ENCODE data around the gene MOB3C.

GRCh38 chr1:46613661-46614603 lies 2.7 kb downstream of the MOB3C start:
- TF ChIP-seq CTCF (IDR thresholded peaks at IDR 0.05; ENCODE audit: insufficient read depth, low read length, poor library complexity, severe bottlenecking): no peak
- TF ChIP-seq EZH2phosphoT487 (conservative IDR thresholded peaks at IDR 0.05; ENCODE audit: low read length): no peak

All from SU-DHL-6 (cell line).